ENCODE measurements around the gene SSR2. TPM values are rescaled to one million over a fixed set of nuclear protein-coding genes. Genes with fewer than 3 reads are reported as not detected.

The SSR2 gene
- polyA plus RNA-seq, 1 of the 3 experiments (the other 2 are of a cell fraction) = 1,136 TPM

GRCh38 chr1:156002188-156002911 lies 18.4 kb downstream of the SSR2 start:
- Histone ChIP-seq H3F3A (replicated peaks; ENCODE audit: insufficient read depth) (peaks cover 14% of the 10 kb centered on the region), H3K36me3 (replicated peaks in 1 of 2; ENCODE audit: control insufficient read depth in 1 of 2, insufficient read depth in 2 of 2, low read length in 1 of 2) (no peaks in the 10 kb centered on the region), H3K79me2 (ENCODE audit: insufficient read depth) (no peaks in the 10 kb centered on the region), H3K27me3 (ENCODE audit: insufficient read depth) (no peaks in the 10 kb centered on the region), H3K4me1 (ENCODE audit: control insufficient read depth in 1 of 2, insufficient read depth in 2 of 2, low read depth in 1 of 2, low read length in 1 of 2) (peaks cover 0 to 8% of the 10 kb centered on the region in 2 experiments; a peak in 1 of 4 replicates), H3K4me2 (no peak overlapping the region), H3K9me3 (no peaks in the 10 kb centered on the region), H3K4me3 (ENCODE audit: low read depth in 2 of 2, low read length in 1 of 2) (no peak overlapping the region), H4K20me1 (ENCODE audit: insufficient read depth) (no peaks in the 10 kb centered on the region), H3K27ac (ENCODE audit: low read depth in 2 of 2, low read length in 1 of 2) (no peak overlapping the region), H2AFZ (ENCODE audit: low read depth) (no peak overlapping the region), H3K9ac (no peak overlapping the region), H3K9me2 (no peaks in the 10 kb centered on the region)
- TF ChIP-seq FOXM1 (IDR thresholded peaks at IDR 0.05; ENCODE audit: low read depth) = no peak
- TF ChIP-seq POLR2AphosphoS5 (IDR thresholded peaks at IDR 0.05; ENCODE audit: low read depth, low read length) = no peak
- no peak for TF ChIP-seq RAD21 (IDR thresholded peaks at IDR 0.05; ENCODE audit: low read length)
- TF ChIP-seq, protein P1, sequence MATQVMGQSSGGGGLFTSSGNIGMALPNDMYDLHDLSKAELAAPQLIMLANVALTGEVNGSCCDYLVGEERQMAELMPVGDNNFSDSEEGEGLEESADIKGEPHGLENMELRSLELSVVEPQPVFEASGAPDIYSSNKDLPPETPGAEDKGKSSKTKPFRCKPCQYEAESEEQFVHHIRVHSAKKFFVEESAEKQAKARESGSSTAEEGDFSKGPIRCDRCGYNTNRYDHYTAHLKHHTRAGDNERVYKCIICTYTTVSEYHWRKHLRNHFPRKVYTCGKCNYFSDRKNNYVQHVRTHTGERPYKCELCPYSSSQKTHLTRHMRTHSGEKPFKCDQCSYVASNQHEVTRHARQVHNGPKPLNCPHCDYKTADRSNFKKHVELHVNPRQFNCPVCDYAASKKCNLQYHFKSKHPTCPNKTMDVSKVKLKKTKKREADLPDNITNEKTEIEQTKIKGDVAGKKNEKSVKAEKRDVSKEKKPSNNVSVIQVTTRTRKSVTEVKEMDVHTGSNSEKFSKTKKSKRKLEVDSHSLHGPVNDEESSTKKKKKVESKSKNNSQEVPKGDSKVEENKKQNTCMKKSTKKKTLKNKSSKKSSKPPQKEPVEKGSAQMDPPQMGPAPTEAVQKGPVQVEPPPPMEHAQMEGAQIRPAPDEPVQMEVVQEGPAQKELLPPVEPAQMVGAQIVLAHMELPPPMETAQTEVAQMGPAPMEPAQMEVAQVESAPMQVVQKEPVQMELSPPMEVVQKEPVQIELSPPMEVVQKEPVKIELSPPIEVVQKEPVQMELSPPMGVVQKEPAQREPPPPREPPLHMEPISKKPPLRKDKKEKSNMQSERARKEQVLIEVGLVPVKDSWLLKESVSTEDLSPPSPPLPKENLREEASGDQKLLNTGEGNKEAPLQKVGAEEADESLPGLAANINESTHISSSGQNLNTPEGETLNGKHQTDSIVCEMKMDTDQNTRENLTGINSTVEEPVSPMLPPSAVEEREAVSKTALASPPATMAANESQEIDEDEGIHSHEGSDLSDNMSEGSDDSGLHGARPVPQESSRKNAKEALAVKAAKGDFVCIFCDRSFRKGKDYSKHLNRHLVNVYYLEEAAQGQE (IDR thresholded peaks at IDR 0.05; ENCODE audit: low read depth, low read length) = no peak
- TF ChIP-seq FOXJ3 (CRISPR knock-in tag; IDR thresholded peaks at IDR 0.05) = no peak
- TF ChIP-seq ELF1 (IDR thresholded peaks at IDR 0.05) = no peak
- TF ChIP-seq TEAD4 (IDR thresholded peaks at IDR 0.05; ENCODE audit: borderline replicate concordance, insufficient read depth) = no peak
- TF ChIP-seq ZBTB33 (IDR thresholded peaks at IDR 0.05; ENCODE audit: borderline replicate concordance, low read depth) = no peak
- TF ChIP-seq MAX (IDR thresholded peaks at IDR 0.05; ENCODE audit: low read depth) = no peak
- TF ChIP-seq, protein P2, sequence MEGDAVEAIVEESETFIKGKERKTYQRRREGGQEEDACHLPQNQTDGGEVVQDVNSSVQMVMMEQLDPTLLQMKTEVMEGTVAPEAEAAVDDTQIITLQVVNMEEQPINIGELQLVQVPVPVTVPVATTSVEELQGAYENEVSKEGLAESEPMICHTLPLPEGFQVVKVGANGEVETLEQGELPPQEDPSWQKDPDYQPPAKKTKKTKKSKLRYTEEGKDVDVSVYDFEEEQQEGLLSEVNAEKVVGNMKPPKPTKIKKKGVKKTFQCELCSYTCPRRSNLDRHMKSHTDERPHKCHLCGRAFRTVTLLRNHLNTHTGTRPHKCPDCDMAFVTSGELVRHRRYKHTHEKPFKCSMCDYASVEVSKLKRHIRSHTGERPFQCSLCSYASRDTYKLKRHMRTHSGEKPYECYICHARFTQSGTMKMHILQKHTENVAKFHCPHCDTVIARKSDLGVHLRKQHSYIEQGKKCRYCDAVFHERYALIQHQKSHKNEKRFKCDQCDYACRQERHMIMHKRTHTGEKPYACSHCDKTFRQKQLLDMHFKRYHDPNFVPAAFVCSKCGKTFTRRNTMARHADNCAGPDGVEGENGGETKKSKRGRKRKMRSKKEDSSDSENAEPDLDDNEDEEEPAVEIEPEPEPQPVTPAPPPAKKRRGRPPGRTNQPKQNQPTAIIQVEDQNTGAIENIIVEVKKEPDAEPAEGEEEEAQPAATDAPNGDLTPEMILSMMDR (IDR thresholded peaks at IDR 0.05) = no peak
- TF ChIP-seq, protein P3, sequence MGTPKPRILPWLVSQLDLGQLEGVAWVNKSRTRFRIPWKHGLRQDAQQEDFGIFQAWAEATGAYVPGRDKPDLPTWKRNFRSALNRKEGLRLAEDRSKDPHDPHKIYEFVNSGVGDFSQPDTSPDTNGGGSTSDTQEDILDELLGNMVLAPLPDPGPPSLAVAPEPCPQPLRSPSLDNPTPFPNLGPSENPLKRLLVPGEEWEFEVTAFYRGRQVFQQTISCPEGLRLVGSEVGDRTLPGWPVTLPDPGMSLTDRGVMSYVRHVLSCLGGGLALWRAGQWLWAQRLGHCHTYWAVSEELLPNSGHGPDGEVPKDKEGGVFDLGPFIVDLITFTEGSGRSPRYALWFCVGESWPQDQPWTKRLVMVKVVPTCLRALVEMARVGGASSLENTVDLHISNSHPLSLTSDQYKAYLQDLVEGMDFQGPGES (IDR thresholded peaks at IDR 0.05; ENCODE audit: low read depth, low read length) = no peak
- TF ChIP-seq SIN3A (IDR thresholded peaks at IDR 0.05; ENCODE audit: borderline replicate concordance, low read depth, low read length) = no peak
- TF ChIP-seq NFIC (IDR thresholded peaks at IDR 0.05; ENCODE audit: borderline replicate concordance) = no peak
- TF ChIP-seq USF1 (IDR thresholded peaks at IDR 0.05; ENCODE audit: borderline replicate concordance, low read depth) = no peak
- no peak for TF ChIP-seq EZH2phosphoT487 (IDR thresholded peaks at IDR 0.05; ENCODE audit: borderline replicate concordance, low read depth)
- TF ChIP-seq FOSL2 (IDR thresholded peaks at IDR 0.05; ENCODE audit: borderline replicate concordance, low read depth) = no peak
- no peak for TF ChIP-seq NRF1 (IDR thresholded peaks at IDR 0.05; ENCODE audit: low read depth, low read length)
- no peak for TF ChIP-seq JUND (IDR thresholded peaks at IDR 0.05)
- no peak for TF ChIP-seq GABPA (IDR thresholded peaks at IDR 0.05; ENCODE audit: low read depth)
- CTCF ChIA-PET = interaction anchor here (0.6 to 5.3 kb wide), 4 partner anchors 13 to 154 kb away, joined by 3 to 61 read pairs (median 7); no protein-coding TSS in a partner anchor
- POLR2A ChIA-PET = no interaction called here
- 76% methylated on average over 3 of the region's 3 CpGs for WGBS (ENCODE audit: low lambda C conversion rate)
- DNase-seq = no peak
